ENCODE measurements around the gene POLN. TPM values are rescaled to one million over a fixed set of nuclear protein-coding genes. Genes with fewer than 3 reads are reported as not detected.

The POLN gene
- total RNA-seq, 3 donors from 2014 or later, result 0.61 to 2.3 (median 0.90) TPM

DNA sequence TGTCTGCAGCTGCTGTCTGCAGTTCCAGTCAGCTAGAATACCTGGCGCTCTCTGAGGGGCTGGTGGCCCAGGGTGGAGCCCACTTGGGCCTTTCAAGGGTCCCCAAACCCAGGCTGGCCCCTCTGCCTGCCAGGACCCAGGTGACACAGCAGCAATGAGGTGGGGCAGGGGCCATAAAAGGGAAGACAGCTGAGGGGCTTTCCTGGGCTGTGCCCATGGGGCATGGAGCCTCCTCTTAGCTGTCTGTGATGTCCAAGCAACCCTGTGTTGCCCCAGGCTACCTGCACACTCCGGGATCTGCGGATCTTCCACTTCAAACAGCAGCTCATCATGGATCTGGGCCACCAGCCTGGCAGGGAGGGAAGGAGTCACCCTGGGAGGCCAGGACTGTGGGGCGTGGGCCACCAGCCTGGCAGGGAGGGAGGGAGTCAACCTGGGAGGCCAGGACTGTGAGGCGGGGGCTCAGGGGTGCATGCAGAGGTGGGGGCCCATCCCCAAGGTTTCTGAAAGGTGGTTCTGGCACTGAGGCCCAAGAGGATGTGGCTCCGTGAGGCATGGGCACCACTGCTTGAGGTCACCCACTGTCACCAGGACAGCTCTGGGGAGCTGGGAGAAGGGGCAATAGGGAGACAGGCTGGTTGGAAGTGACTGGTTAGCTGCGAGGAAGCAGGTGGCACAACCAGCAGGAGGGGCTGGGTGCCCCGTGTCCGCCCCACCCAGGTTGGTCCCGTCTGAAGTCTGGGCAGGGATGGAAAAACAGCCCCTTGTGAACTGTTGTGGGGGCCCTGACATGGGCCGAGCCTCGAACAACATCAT is 166.5 kb downstream of the POLN start:
- Mint-ChIP-seq H3K9me3 (no peaks in the 10 kb centered on the region), H3K4me1 (ENCODE audit: low read depth) (no peaks in the 10 kb centered on the region), H3K27me3 (ENCODE audit: low read depth) (peaks cover under 1% of the 10 kb centered on the region), H3K4me3 (no peak overlapping the region), H3K36me3 (ENCODE audit: insufficient read depth) (no peaks in the 10 kb centered on the region)
- ATAC-seq, result no peak
- no peak for DNase-seq

DNA sequence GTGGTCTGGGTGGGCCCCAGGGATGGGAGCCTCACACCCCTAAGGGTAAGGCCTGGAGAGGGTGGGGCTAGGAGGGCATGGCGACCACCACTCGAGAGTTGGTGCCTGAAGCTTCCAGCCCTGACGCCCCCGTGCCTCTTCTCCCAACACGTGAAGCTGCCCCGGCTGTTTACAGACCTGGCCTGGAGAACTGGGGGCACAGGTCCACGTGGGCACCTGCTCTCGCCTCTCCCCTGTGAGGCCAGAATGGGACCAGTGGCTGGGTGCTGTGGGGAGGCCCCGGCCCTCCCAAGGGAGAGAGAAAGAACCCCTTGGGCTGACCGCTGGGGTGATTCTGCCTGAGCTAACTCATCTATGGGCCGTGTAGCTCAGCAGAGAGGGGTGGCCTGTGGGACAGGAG is 167.3 kb downstream of the POLN start:
- H3K9me3 Mint-ChIP-seq, result no peaks in the 10 kb centered on the region
- H3K4me1 Mint-ChIP-seq (ENCODE audit: low read depth), result no peaks in the 10 kb centered on the region
- peaks cover 5% of the 10 kb centered on the region for H3K27me3 Mint-ChIP-seq (ENCODE audit: low read depth)
- no peak overlapping the region for H3K4me3 Mint-ChIP-seq
- no peaks in the 10 kb centered on the region for H3K36me3 Mint-ChIP-seq (ENCODE audit: insufficient read depth)
- ATAC-seq, result no peak
- DNase-seq, result no peak

DNA sequence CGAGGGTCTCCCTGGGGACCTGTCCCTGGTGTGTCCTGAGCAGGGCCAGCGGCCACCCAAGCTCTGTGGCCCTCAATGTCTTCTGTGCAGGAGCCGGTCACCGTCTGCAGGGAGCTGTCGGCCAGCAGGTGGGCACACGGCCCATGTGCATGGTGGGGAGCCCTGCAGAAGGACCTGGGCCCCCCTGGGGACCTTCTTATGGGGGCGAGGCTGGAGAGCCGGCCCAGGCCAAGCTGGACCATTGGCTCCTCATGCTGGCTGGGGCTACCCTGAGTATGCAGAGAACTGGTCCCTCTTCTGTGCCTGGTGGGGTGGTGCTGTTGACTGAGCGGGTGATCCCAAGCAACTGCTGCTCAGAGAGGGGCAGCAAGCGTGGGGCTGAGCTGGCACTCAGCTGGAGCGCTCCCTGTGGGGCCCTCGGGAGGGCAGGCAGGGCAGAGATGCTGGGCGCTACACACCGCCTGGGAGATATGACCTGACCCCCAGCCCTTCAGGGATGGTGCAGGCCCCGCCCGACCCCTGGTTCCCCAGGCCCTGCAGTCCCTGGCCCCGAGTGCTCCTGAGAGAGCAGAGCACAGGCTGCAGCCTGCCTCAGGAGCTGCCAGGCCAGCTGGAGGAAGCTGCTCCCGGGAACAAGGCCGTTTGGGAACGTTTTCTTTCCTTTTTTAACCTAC is 168.0 kb downstream of the POLN start:
- Mint-ChIP-seq H3K4me1 (ENCODE audit: low read depth) (no peaks in the 10 kb centered on the region), H3K27me3 (ENCODE audit: low read depth) (peaks cover 5% of the 10 kb centered on the region), H3K36me3 (ENCODE audit: insufficient read depth) (no peaks in the 10 kb centered on the region), H3K4me3 (no peak overlapping the region), H3K9me3 (no peaks in the 10 kb centered on the region)
- DNase-seq, result no peak
- ATAC-seq, result no peak

DNA sequence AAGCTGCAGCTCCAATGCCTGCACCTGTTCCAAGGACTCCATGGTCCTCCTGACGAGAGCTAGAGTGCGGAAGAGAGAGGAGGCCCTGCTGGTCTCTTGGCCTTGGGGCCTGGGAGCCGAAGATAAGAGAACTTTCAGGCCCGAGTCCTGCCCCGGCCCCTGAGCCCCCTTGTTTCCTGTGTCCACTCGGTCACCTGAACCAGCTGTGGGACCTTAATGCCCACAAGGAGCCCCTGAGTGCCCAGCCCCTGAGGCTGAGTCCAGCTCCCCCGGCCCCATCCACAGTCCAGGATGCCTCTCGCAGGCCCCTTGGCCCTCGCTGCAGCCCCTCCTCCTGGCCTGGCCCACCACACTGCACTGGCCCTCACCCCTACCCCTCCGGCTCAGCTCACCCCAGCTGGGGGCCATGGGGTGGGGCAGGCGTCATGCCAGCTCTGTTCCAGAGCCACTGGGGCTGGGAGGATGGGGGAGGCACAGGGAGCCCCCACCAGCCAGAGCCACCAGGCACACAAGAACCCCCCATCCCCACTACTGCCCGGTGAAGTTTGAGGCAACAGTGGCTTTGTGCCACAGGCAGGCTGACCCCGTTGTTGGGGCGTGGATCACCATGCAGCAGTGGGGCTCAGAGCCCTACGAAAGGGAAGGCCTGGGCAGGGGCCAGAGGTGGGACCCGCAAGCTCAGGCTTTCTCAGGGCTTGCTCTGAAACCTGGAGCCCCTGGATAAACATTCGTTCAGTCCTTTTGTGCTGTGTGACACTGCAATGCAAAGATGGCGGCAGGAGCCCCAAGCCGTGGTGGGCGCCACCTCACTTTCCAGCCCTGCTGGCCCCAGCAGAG is 168.7 kb downstream of the POLN start:
- DNase-seq (no peak), ATAC-seq (no peak)
- Mint-ChIP-seq H3K9me3 (no peaks in the 10 kb centered on the region), H3K27me3 (ENCODE audit: low read depth) (peaks cover 5% of the 10 kb centered on the region), H3K4me3 (no peak overlapping the region), H3K36me3 (ENCODE audit: insufficient read depth) (no peaks in the 10 kb centered on the region), H3K4me1 (ENCODE audit: low read depth) (no peaks in the 10 kb centered on the region)

DNA sequence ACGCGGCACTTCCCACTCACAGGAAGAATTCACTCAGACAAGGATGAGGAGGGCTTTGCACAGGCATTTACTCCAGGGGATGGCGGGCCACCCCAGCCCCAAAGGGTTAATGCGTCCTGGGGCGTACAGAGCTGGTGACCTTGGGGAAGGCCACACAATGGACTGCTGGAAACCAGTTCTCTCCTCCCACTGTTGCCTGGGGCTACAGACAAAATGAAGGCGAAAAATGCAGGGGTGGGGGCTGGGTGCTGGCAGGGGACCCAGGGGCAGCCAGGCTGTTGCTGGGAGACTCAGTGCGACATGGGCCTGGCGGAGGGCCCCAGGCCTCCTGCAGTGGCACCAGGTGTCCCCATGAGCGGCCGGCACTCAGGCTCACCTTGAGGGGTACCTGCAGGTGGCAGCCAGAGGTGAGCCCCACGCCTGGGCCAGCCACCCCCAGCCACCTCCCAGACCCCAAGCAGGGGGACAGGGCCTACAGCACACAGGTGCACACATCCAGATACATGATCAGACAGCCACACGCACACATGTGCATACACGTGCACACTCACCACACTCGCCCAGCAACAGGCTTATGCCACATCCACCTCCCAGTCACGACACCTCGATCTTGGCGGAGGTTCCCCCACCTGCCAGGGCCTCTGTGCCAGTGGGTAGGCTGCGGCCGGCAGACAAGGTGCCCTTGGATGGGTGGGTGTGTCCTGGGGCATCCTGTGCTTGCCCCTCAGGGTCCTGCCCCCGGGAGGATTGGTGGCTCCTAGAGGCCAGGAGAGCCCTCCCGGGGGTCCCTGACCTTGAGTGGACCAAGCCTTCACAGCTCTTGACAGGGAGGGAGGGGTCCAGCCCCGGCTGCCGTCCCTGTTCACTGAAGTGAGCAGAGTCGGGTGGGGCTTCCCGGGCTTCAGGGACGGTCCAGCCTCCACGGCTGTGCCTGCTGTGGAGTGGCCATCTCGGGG is 169.7 kb downstream of the POLN start:
- Mint-ChIP-seq H3K36me3 (ENCODE audit: insufficient read depth) (no peaks in the 10 kb centered on the region), H3K4me3 (no peak overlapping the region), H3K4me1 (ENCODE audit: low read depth) (no peaks in the 10 kb centered on the region), H3K27me3 (ENCODE audit: low read depth) (peaks cover 9% of the 10 kb centered on the region), H3K9me3 (no peaks in the 10 kb centered on the region)
- ATAC-seq, result no peak
- DNase-seq, result no peak

DNA sequence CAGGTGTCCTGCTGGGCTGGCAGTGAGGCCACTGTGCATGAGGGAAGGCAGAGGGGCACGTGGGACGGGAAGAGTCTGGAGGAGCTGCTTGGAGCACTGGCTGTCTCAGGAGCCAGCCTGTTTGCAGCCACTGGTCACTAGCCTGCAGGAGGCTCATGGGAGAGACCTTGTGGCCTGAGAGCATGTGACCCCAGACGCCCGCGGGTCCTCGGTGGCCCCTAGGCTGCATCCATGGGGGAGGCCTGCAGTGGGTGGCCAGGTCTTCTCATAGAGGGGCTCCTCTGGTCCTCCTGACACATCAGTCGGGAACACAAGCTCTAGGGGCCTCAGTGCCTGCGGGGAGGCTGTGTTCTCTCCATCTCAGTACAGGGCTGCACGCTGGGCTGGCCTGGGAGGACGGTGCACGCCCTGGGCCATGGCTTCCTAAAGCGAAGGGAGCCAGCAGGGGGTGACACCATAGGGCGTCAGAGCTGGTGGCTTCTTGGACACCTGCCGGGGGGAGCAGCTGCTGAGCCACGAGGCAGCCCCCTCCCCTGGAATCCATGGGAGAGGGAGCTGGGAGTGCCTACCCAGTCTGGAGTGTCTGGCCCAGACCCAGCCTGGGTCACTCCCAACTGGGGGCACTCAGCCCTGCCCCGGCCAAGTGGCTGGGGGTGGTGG is 170.5 kb downstream of the POLN start:
- DNase-seq (no peak), ATAC-seq (no peak)
- Mint-ChIP-seq H3K4me1 (ENCODE audit: low read depth) (no peaks in the 10 kb centered on the region), H3K4me3 (no peak overlapping the region), H3K36me3 (ENCODE audit: insufficient read depth) (no peaks in the 10 kb centered on the region), H3K27me3 (ENCODE audit: low read depth) (peaks cover 9% of the 10 kb centered on the region), H3K9me3 (no peaks in the 10 kb centered on the region)

DNA sequence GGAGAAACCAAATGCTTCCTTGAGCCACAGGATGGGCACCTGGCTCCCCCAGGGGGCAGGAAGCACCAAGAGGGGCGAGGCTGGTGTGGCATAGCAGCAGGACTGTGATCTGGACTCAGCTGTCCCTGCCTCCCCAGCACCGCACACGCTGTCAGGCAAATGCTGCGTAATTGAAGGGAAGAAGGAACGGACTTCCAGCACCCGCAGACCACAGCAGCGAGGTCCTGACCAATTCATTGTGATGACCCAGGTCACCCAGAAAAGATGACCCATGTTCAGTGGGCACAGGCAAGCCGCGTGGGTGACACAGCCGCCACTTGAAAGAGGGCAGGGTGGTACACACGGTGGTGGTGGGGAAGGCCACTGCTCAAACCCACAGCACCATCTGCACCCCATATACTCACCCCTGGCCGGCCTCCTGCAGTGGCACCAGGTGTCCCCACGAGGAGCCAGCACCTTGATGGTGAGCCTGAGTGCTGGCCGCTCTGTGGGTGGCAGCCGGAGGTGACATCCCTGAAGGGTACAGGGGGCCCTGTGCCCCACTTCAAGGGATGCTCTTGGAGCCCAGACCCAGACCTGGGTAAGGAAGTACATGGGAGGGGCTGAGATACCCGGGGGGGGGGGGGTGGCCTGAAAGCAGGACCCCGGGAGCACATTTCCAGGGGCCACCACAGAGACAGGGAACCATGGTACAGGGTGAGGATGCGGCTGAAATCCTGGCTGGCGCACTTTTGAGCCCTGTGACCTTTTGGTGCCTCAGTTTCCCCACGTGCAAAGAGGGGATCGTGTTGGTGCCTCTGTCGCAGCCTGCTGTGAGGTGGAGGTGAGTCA is 171.3 kb downstream of the POLN start:
- Mint-ChIP-seq H3K27me3 (ENCODE audit: low read depth) (peaks cover 9% of the 10 kb centered on the region), H3K36me3 (ENCODE audit: insufficient read depth) (no peaks in the 10 kb centered on the region), H3K4me3 (no peak overlapping the region), H3K9me3 (no peaks in the 10 kb centered on the region), H3K4me1 (ENCODE audit: low read depth) (no peaks in the 10 kb centered on the region)
- no peak for ATAC-seq
- no peak for DNase-seq

DNA sequence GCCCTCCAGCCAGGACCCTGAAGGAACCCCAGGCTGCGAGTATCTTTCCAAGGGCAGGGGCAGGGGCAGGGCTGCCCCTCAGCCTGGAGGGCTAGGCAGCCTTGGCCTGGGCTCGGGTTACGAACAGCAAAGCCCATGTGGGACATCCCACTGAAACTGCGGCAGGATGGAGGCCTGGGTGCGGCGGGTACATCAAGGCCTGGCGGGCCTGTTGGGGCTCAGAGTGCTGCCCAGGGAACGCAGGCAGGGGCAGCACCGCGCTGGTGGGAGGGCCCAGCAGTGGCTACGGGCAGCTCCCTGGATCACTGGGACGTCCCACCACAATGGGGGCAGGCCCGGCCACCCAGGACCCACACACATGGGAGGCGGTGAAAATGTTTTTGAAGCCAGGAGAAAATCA is 171.9 kb downstream of the POLN start:
- ATAC-seq (no peak), DNase-seq (no peak)
- Mint-ChIP-seq H3K4me1 (ENCODE audit: low read depth) (no peaks in the 10 kb centered on the region), H3K36me3 (ENCODE audit: insufficient read depth) (no peaks in the 10 kb centered on the region), H3K4me3 (no peak overlapping the region), H3K27me3 (ENCODE audit: low read depth) (peaks cover 9% of the 10 kb centered on the region), H3K9me3 (no peaks in the 10 kb centered on the region)

DNA sequence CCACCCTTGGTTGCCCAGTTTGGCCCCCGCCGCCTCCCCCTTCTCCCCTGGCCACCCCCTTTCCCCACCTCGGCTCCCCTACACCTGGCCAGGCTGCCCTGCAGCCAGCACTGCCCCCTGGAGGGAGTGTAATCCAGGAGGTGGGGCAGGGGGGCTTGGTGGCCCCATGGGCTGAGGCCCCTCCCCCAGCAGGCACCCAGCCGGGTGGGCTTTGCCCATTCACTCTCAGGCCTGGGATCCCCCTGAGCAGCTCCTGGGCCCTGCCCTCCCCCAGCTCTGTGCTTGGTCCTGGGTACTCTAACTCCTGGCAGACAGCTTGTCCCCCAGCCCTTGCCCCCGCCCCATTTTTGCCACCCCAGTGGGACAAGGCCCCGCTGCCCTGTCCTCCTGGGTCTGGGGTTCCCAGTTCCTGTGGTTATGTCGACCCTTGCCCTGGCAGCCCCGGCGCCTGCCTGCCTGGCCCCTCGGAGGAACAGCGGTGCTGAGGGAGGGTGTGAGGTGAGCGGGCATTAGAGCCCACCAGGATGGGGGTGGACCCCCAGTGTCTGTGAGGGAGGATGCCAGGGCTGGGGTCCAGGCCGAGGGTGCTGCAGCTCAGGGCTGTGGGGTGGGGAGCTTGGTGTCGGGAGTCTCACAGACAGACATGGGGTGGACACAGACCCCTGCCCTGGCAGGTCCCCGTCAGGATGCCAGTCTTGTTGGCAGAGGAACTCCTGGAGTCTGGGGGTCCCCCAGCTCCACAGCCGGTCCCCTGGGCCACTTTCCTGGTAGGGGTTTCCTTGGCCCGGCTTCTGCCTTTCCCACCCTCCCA is 172.6 kb downstream of the POLN start:
- DNase-seq (no peak), ATAC-seq (no peak)
- H3K36me3 Mint-ChIP-seq (ENCODE audit: insufficient read depth), result no peaks in the 10 kb centered on the region
- no peak overlapping the region for H3K4me3 Mint-ChIP-seq
- H3K4me1 Mint-ChIP-seq (ENCODE audit: low read depth), result no peaks in the 10 kb centered on the region
- H3K27me3 Mint-ChIP-seq (ENCODE audit: low read depth), result peaks cover 9% of the 10 kb centered on the region
- no peaks in the 10 kb centered on the region for H3K9me3 Mint-ChIP-seq

DNA sequence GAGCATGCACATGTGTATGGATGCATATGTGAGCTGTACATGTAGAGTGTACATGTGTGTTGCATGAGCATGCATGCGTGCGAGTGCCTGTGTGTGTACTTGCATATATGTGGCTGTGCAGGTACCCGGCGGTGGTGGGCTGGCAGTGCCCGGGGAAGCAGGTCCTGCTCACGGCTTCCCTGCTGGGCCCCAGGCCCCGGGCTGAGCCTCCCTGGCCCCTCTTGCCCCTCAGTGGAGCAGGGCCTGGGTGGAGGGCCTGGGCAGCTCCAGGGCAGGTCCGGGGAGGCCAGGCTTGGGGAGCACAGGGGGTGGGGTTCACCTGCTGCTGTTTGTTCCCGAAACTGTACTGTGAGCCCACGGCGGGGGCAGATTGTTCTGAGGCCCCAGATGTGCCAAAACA is 173.4 kb downstream of the POLN start:
- ATAC-seq (no peak), DNase-seq (no peak)
- Mint-ChIP-seq H3K4me1 (ENCODE audit: low read depth) (no peaks in the 10 kb centered on the region), H3K9me3 (no peaks in the 10 kb centered on the region), H3K4me3 (no peak overlapping the region), H3K36me3 (ENCODE audit: insufficient read depth) (no peaks in the 10 kb centered on the region), H3K27me3 (ENCODE audit: low read depth) (peaks cover 9% of the 10 kb centered on the region)

DNA sequence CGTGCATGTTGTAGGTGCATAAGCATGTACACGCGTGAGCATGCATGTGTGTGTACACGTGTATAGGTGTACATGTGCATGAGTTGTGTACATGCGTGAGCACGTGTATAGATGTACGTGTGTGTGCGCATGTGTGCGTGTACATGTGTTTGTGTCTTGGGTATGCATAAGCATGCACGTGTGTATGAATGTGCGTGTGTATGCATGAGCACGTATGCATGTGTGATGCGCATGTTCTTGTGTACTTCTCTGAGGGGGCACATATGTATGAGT is 173.8 kb downstream of the POLN start:
- ATAC-seq (no peak), DNase-seq (no peak)
- H3K36me3 Mint-ChIP-seq (ENCODE audit: insufficient read depth), result no peaks in the 10 kb centered on the region
- H3K4me1 Mint-ChIP-seq (ENCODE audit: low read depth), result no peaks in the 10 kb centered on the region
- no peaks in the 10 kb centered on the region for H3K9me3 Mint-ChIP-seq
- no peak overlapping the region for H3K4me3 Mint-ChIP-seq
- H3K27me3 Mint-ChIP-seq (ENCODE audit: low read depth), result peaks cover 9% of the 10 kb centered on the region

DNA sequence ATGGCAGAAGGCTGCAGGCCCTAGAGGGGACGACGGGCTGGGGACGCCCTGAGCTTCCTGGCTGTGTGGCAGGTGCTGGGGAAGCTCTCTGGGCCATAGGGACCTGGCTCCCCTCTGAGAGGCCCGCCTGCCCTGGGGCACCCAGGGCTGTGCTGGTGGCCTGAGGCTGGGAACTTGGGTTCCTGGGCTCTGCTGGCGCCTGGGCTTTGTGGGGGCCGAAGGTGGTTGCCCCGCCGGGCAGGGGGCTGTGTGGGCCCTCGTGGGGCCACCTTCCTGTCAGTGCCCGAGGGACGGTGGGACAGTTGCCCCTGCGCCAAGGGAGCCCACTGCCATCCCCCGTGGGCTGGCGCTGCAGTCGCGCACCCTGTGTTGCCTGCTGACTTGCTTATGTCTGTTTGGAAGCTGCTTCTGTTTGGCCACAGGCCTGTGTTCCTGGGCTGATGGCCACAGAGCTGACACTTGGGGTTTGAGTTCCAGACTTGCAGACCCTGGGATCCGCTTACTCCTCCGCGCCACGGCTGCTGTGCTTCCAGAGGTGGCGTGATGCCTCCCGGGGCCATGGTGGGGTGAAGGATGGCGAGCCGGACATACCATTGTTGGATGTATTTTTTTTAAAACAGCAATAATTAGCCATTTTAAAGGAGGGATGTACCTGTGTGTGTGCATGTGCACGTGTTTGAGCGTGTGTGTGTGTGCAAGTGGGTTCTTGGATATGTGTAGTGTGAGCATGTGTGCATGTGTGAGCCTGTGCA is 174.3 kb downstream of the POLN start:
- peaks cover 12% of the 10 kb centered on the region for H3K27me3 Mint-ChIP-seq (ENCODE audit: low read depth)
- no peaks in the 10 kb centered on the region for H3K36me3 Mint-ChIP-seq (ENCODE audit: insufficient read depth)
- H3K4me1 Mint-ChIP-seq (ENCODE audit: low read depth), result no peaks in the 10 kb centered on the region
- no peak for DNase-seq
- ATAC-seq, result no peak
- no peak overlapping the region for H3K4me3 Mint-ChIP-seq
- H3K9me3 Mint-ChIP-seq, result no peaks in the 10 kb centered on the region
